Liver (tissue), 9 donors: ENCODE results near the gene PNMA6E. TPM values are rescaled to one million over a fixed set of nuclear protein-coding genes. Genes with fewer than 3 reads are reported as not detected.

ENCODE experiments used
- DNase-seq: peaks from one replicate; pipeline ENCODE4 v3.0.0-alpha.2; 2017; ENCODE audit warnings: low spot score
- H3K27ac ChIP-seq, 2 donors: one replicate each; pipeline ENCODE4 v1.7.0; 2013; ENCODE audit warnings: inconsistent platforms in 2 of 2, low read length in 2 of 2, control low read depth in 1 of 2, low read depth in 1 of 2, mild to moderate bottlenecking in 1 of 2
- H3K27me3 ChIP-seq, 4 donors: one replicate each; pipeline versions ENCODE4 v1.6.1 to v1.7.0; 2013; ENCODE audit warnings: low read length in 3 of 4, inconsistent platforms in 1 of 4, mild to moderate bottlenecking in 1 of 4, moderate library complexity in 1 of 4; ENCODE audit not compliant: control insufficient read depth in 4 of 4, insufficient read depth in 4 of 4
- H3K36me3 ChIP-seq, 4 donors: one replicate each; pipeline versions ENCODE4 v1.6.1 to v1.7.0; 2013; ENCODE audit warnings: low read length in 3 of 4, mild to moderate bottlenecking in 3 of 4, low read depth in 1 of 4, moderate library complexity in 1 of 4; ENCODE audit not compliant: control insufficient read depth in 4 of 4, insufficient read depth in 3 of 4
- H3K4me1 ChIP-seq, 4 donors: one replicate each; pipeline versions ENCODE4 v1.6.1 to v1.7.0; 2013; ENCODE audit warnings: low read length in 3 of 4, mild to moderate bottlenecking in 3 of 4, moderate library complexity in 1 of 4; ENCODE audit not compliant: control insufficient read depth in 4 of 4, insufficient read depth in 4 of 4
- H3K4me3 ChIP-seq, 3 donors: one replicate each; pipeline versions ENCODE4 v1.6.1 to v1.7.0; 2013; ENCODE audit warnings: low read length in 3 of 3, control low read depth in 1 of 3, low read depth in 1 of 3, mild to moderate bottlenecking in 1 of 3
- H3K9ac ChIP-seq, 2 donors: one replicate each; pipeline ENCODE4 v1.7.0; 2013; ENCODE audit warnings: low read length in 2 of 2, mild to moderate bottlenecking in 2 of 2, moderate library complexity in 2 of 2, control low read depth in 1 of 2, low read depth in 1 of 2
- H3K9me3 ChIP-seq, 4 donors: one replicate each; pipeline versions ENCODE4 v1.6.1 to v1.7.0; 2013; ENCODE audit warnings: low read length in 3 of 4; ENCODE audit not compliant: control insufficient read depth in 4 of 4
- ATF3 ChIP-seq: IDR thresholded peaks from 2 replicates; pipeline ENCODE4 v1.6.1; 2016; ENCODE audit warnings: antibody characterized with exemption
- EGR1 ChIP-seq, 2 donors: IDR thresholded peaks; 2 replicates each; pipeline ENCODE4 v1.6.1; 2016 to 2018; ENCODE audit warnings: antibody characterized with exemption in 2 of 2, low read depth in 2 of 2
- FOXA1 ChIP-seq: IDR thresholded peaks from 2 replicates; pipeline ENCODE4 v1.6.1; 2016; ENCODE audit warnings: antibody characterized with exemption
- FOXA2 ChIP-seq: IDR thresholded peaks from 2 replicates; pipeline ENCODE4 v1.6.1; 2016; ENCODE audit warnings: antibody characterized with exemption
- GABPA ChIP-seq, 2 donors: IDR thresholded peaks in 1 of 2; conservative IDR thresholded peaks in 1 of 2; 2 replicates each; pipeline ENCODE4 v1.6.1; 2016; ENCODE audit warnings: antibody characterized with exemption in 2 of 2, mild to moderate bottlenecking in 1 of 2, moderate library complexity in 1 of 2
- HNF4A ChIP-seq, 2 donors: conservative IDR thresholded peaks; 2 replicates each; pipeline ENCODE4 v1.6.1; 2016; ENCODE audit warnings: antibody characterized with exemption in 2 of 2, mild to moderate bottlenecking in 2 of 2
- HNF4G ChIP-seq: IDR thresholded peaks from 2 replicates; pipeline ENCODE4 v1.6.1; 2016; ENCODE audit warnings: antibody characterized with exemption
- JUND ChIP-seq, 2 donors: IDR thresholded peaks; 2 replicates each; pipeline ENCODE4 v1.6.1; 2016; ENCODE audit warnings: antibody characterized with exemption in 2 of 2
- NR2F2 ChIP-seq: IDR thresholded peaks from 2 replicates; pipeline ENCODE4 v1.6.1; 2016; ENCODE audit warnings: antibody characterized with exemption
- RAD21 ChIP-seq, 2 donors: IDR thresholded peaks; 2 replicates each; pipeline ENCODE4 v1.6.1; 2016; ENCODE audit warnings: antibody characterized with exemption in 2 of 2, mild to moderate bottlenecking in 2 of 2
- RXRA ChIP-seq, 2 donors: IDR thresholded peaks; 2 replicates each; pipeline ENCODE4 v1.6.1; 2017 to 2018; ENCODE audit warnings: antibody characterized with exemption in 2 of 2, mild to moderate bottlenecking in 1 of 2
- SP1 ChIP-seq: IDR thresholded peaks from 2 replicates; pipeline ENCODE4 v1.6.1; 2018; ENCODE audit warnings: antibody characterized with exemption, mild to moderate bottlenecking
- TAF1 ChIP-seq: conservative IDR thresholded peaks from 2 replicates; pipeline ENCODE4 v1.6.1; 2016; ENCODE audit warnings: antibody characterized with exemption, mild to moderate bottlenecking
- YY1 ChIP-seq: IDR thresholded peaks from 2 replicates; pipeline ENCODE4 v1.6.1; 2016; ENCODE audit warnings: antibody characterized with exemption, mild to moderate bottlenecking
- WGBS: extraction: QIAGEN DNeasy Blood & Tissue Kit; methylation state at CpG from one replicate; pipeline ENCODE4 v1.1.7; 2013; 5-methylcytosine and 5-hydroxymethylcytosine counted together
- polyA plus RNA-seq, 2 donors: library from polyadenylated mRNA; stranded (reverse) in 1 of 2; unstranded in 1 of 2; fragments of 200-250 nt in 1 of 2; fragments of >200 nt in 1 of 2; fragmentation: Nextera tagmentation in 1 of 2; extraction: Ambion mirVana in 1 of 2; gene quantifications; one replicate each; pipeline versions ENCODE4 v1.2.1 to v1.2.3, GENCODE V29; 2013 to 2015
- total RNA-seq, 2 donors: library from RNA; depleted of rRNA; stranded (reverse); fragments of >200 nt; gene quantifications; one replicate each; pipeline ENCODE4 v1.2.3, GENCODE V29; 2014
- TF ChIP-seq, protein P1 (sequence below): IDR thresholded peaks from 2 replicates; pipeline ENCODE4 v1.6.1; 2016; ENCODE audit warnings: antibody characterized with exemption, mild to moderate bottlenecking
- TF ChIP-seq, protein P2 (sequence below): IDR thresholded peaks from 2 replicates; pipeline ENCODE4 v1.6.1; 2016; ENCODE audit warnings: antibody characterized with exemption
- TF ChIP-seq, protein P3 (sequence below): fragments of 150-350 bp; IDR thresholded peaks from 2 replicates; pipeline ENCODE4 v1.5.1; 2017; ENCODE audit warnings: improper control_type of control experiment, low read depth, low read length; ENCODE audit not compliant: missing input control
- TF ChIP-seq, protein P4 (sequence below): IDR thresholded peaks from 2 replicates; pipeline ENCODE4 v1.6.1; 2016; ENCODE audit warnings: antibody characterized with exemption
- donor health status: healthy.
- donor health status: healthy.
- donor health status: healthy.
- donor health status: healthy.
- donor health status: healthy.

Gene PNMA6E
- total and polyA plus RNA-seq, 4 donors: not detected

DNA sequence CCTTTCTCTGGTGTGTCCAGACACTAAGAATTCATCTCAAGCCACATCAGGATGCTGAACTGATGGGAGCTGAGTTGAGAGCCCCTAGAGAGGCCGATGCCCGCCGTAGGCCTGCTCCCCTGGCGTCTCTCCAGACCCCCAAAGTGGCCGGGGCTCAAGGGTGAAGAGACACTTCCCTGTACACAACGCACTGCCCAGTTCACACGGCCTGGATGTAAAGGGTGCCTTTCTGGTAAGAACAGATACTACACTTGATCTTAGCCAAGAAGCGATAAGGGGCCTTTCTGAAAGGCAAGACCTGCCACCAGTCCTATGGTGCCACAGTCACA, 49.8 kb upstream of the PNMA6E start:
- Histone ChIP-seq H3K36me3 (peaks cover 0 to 5% (median 1%) of the 10 kb centered on the region in 4 donors), H3K9me3 (no peaks in the 10 kb centered on the region), H3K9ac (no peak overlapping the region), H3K27me3 (no peaks in the 10 kb centered on the region), H3K4me1 (no peaks in the 10 kb centered on the region), H3K27ac (no peak overlapping the region), H3K4me3 (no peak overlapping the region)
- TF ChIP-seq RAD21 (IDR thresholded peaks at IDR 0.05): no peak
- TF ChIP-seq FOXA1: no peak
- TF ChIP-seq, protein P1, sequence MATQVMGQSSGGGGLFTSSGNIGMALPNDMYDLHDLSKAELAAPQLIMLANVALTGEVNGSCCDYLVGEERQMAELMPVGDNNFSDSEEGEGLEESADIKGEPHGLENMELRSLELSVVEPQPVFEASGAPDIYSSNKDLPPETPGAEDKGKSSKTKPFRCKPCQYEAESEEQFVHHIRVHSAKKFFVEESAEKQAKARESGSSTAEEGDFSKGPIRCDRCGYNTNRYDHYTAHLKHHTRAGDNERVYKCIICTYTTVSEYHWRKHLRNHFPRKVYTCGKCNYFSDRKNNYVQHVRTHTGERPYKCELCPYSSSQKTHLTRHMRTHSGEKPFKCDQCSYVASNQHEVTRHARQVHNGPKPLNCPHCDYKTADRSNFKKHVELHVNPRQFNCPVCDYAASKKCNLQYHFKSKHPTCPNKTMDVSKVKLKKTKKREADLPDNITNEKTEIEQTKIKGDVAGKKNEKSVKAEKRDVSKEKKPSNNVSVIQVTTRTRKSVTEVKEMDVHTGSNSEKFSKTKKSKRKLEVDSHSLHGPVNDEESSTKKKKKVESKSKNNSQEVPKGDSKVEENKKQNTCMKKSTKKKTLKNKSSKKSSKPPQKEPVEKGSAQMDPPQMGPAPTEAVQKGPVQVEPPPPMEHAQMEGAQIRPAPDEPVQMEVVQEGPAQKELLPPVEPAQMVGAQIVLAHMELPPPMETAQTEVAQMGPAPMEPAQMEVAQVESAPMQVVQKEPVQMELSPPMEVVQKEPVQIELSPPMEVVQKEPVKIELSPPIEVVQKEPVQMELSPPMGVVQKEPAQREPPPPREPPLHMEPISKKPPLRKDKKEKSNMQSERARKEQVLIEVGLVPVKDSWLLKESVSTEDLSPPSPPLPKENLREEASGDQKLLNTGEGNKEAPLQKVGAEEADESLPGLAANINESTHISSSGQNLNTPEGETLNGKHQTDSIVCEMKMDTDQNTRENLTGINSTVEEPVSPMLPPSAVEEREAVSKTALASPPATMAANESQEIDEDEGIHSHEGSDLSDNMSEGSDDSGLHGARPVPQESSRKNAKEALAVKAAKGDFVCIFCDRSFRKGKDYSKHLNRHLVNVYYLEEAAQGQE: no peak
- no peak for TF ChIP-seq ATF3
- no peak for TF ChIP-seq NR2F2
- no peak for TF ChIP-seq RXRA (IDR thresholded peaks at IDR 0.05)
- no peak for TF ChIP-seq HNF4A (conservative IDR thresholded peaks at IDR 0.05)
- TF ChIP-seq SP1: no peak
- TF ChIP-seq JUND (IDR thresholded peaks at IDR 0.05): no peak
- no peak for TF ChIP-seq HNF4G
- TF ChIP-seq, protein P2, sequence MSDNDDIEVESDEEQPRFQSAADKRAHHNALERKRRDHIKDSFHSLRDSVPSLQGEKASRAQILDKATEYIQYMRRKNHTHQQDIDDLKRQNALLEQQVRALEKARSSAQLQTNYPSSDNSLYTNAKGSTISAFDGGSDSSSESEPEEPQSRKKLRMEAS: no peak
- no peak for TF ChIP-seq TAF1
- TF ChIP-seq YY1: no peak
- TF ChIP-seq GABPA (IDR thresholded peaks at IDR 0.05 in 1 of 2, conservative IDR thresholded peaks at IDR 0.05 in 1 of 2): no peak
- TF ChIP-seq EGR1 (IDR thresholded peaks at IDR 0.05; ENCODE audit: low read depth in 2 of 2): no peak
- no peak for TF ChIP-seq FOXA2
- TF ChIP-seq, protein P3, sequence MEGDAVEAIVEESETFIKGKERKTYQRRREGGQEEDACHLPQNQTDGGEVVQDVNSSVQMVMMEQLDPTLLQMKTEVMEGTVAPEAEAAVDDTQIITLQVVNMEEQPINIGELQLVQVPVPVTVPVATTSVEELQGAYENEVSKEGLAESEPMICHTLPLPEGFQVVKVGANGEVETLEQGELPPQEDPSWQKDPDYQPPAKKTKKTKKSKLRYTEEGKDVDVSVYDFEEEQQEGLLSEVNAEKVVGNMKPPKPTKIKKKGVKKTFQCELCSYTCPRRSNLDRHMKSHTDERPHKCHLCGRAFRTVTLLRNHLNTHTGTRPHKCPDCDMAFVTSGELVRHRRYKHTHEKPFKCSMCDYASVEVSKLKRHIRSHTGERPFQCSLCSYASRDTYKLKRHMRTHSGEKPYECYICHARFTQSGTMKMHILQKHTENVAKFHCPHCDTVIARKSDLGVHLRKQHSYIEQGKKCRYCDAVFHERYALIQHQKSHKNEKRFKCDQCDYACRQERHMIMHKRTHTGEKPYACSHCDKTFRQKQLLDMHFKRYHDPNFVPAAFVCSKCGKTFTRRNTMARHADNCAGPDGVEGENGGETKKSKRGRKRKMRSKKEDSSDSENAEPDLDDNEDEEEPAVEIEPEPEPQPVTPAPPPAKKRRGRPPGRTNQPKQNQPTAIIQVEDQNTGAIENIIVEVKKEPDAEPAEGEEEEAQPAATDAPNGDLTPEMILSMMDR: no peak
- TF ChIP-seq, protein P4, sequence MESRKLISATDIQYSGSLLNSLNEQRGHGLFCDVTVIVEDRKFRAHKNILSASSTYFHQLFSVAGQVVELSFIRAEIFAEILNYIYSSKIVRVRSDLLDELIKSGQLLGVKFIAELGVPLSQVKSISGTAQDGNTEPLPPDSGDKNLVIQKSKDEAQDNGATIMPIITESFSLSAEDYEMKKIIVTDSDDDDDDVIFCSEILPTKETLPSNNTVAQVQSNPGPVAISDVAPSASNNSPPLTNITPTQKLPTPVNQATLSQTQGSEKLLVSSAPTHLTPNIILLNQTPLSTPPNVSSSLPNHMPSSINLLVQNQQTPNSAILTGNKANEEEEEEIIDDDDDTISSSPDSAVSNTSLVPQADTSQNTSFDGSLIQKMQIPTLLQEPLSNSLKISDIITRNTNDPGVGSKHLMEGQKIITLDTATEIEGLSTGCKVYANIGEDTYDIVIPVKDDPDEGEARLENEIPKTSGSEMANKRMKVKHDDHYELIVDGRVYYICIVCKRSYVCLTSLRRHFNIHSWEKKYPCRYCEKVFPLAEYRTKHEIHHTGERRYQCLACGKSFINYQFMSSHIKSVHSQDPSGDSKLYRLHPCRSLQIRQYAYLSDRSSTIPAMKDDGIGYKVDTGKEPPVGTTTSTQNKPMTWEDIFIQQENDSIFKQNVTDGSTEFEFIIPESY: no peak
- 95% methylated on average over 8 of the region's 8 CpGs for WGBS
- no peak for DNase-seq
